Liver (tissue), 2 donors: ENCODE data around the gene TBX5.

Source experiments
- TF ChIP-seq, protein P1 (sequence below): fragments of 150-350 bp; IDR thresholded peaks from 2 replicates; pipeline ENCODE4 v1.5.1; 2017; ENCODE audit warnings: improper control_type of control experiment, low read depth, low read length; ENCODE audit not compliant: missing input control
- TF ChIP-seq, protein P2 (sequence below): IDR thresholded peaks from 2 replicates; pipeline ENCODE4 v1.6.1; 2016; ENCODE audit warnings: antibody characterized with exemption
- donor health status: healthy.

DNA sequence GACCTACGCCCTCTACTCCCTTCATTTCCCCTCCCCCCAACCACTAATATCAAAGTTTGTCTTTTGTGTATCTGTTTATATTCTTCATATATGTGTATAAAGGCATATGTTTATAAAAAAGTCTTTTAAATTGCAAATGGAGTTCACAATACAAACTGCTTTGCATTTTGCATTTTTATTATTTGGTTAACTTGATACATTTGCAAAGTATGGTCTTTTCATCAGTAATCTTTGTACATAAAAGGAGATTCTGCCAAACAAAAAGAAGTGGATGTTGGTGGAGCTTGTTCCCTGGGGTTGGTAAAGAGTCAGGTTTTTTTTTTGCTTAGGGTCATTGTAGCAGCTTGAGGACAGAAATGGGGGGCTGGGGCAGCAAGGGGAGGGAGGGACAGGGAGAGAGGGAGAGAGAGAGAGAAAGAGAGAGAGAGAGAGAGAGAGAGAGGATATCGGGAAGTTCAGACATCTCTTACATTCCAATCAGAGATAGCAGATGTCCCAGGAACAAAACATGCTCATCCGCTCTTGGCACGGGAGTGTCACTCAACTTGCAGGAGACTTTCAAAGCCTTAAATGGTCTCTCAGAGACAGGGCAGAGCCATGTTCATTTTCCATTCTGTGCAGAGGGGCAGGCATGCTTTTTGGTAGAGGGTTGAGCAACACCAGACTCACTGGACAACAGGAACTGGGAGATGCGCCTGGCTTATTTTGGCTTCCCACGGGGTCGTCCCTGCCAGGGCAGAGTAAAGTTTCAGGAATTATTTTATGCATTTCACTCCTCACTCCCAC lies 44.8 kb upstream of the TBX5 start:
- TF ChIP-seq, protein P1, sequence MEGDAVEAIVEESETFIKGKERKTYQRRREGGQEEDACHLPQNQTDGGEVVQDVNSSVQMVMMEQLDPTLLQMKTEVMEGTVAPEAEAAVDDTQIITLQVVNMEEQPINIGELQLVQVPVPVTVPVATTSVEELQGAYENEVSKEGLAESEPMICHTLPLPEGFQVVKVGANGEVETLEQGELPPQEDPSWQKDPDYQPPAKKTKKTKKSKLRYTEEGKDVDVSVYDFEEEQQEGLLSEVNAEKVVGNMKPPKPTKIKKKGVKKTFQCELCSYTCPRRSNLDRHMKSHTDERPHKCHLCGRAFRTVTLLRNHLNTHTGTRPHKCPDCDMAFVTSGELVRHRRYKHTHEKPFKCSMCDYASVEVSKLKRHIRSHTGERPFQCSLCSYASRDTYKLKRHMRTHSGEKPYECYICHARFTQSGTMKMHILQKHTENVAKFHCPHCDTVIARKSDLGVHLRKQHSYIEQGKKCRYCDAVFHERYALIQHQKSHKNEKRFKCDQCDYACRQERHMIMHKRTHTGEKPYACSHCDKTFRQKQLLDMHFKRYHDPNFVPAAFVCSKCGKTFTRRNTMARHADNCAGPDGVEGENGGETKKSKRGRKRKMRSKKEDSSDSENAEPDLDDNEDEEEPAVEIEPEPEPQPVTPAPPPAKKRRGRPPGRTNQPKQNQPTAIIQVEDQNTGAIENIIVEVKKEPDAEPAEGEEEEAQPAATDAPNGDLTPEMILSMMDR = no peak
- TF ChIP-seq, protein P2, sequence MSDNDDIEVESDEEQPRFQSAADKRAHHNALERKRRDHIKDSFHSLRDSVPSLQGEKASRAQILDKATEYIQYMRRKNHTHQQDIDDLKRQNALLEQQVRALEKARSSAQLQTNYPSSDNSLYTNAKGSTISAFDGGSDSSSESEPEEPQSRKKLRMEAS = no peak
